Erythroblast (primary cell): ENCODE measurements around the gene B4GALT6.

Source experiments
- DNase-seq, 2 experiments: peaks; one replicate each; lab custom pipeline; 2025; lab: John Stamatoyannopoulos, UW
- GATA1 ChIP-seq: IDR thresholded peaks from 2 replicates; pipeline ENCODE4 v1.6.1; 2011; ENCODE audit warnings: low read depth, mild to moderate bottlenecking, control low read depth, low read length, moderate library complexity
- POLR2A ChIP-seq: IDR thresholded peaks from 2 replicates; pipeline ENCODE4 v1.6.1; 2011; ENCODE audit warnings: mild to moderate bottlenecking, low read length

Gene B4GALT6

DNA sequence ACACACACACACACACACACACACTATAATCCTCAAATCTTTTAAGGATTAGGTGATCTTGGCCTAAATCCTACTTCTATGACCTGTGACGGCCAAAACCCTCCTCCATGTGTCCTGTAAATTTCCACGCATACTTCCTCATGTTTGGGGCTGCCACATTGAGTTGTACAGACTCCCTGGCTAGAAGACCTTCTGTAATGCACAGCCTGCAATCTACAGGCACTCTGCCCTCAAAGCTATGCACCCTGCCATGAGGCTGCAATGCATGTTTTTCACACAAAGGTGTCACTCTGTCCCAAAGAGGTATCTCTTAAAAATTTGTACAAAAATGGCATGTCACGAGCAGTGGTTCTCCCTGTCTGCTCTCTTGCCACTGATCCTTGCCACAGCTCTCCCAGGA is 26.4 kb upstream of the B4GALT6 start:
- no peak for TF ChIP-seq GATA1
- TF ChIP-seq POLR2A, result no peak
- peak; percentile 53 to 62 for DNase-seq

DNA sequence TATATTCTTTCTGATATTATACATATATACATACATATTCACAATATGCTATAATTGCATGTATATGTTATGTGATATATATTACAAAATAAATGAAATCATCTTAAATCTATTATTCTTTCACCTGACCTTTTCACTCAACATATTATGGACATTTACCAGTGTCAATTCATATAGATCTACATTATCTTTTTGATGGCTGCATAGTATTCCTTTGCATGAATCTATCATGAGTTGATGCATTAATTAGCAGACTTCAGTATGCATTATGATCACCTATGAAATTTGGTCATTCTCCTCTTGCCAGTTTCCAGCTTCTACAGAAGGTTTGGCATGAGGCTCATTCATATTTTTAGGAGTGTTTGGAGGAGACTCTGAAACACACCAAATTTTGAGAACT is 23.4 kb upstream of the B4GALT6 start:
- no peak for TF ChIP-seq POLR2A
- no peak for TF ChIP-seq GATA1
- DNase-seq, result no peak

DNA sequence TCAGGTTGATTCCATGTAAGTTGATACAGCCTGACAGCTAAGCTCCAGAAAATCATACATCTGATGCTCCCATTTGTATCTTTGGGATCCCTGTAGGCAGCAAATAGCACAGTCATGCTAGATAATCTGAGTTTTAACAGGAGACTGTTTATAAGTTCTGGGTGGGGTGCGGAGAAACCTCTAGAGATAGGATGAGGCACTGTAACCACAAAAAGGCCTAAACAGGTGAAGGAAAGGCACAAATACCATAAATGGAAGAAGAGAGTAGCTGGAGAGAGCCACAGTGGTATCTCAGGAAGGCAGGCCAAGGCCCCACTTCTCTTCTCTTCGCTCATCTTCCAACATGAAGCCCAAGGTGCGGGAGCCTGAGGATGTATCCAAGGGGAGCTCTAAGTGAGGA is 18.1 kb upstream of the B4GALT6 start:
- TF ChIP-seq POLR2A (no peak), GATA1 (no peak)
- DNase-seq, result peak; percentile 37 to 69

DNA sequence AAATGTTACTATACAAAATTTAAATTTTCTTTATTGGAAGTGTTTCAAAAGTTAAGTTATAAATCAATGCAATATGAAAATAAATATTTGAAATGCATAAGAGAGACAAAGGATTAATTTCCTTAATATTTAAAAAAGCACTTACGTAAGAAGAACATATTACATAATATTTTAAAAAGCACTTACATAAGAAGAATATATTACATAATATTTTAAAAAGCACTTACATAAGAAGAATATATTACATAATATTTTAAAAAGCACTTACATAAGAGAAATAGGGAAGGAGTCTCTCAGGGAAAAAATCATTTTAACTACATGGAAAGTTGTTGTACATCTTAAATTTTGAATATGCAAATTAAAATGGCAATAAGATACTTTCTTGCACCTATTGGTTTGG is 17.4 kb upstream of the B4GALT6 start:
- DNase-seq, result no peak
- TF ChIP-seq POLR2A (no peak), GATA1 (no peak)

DNA sequence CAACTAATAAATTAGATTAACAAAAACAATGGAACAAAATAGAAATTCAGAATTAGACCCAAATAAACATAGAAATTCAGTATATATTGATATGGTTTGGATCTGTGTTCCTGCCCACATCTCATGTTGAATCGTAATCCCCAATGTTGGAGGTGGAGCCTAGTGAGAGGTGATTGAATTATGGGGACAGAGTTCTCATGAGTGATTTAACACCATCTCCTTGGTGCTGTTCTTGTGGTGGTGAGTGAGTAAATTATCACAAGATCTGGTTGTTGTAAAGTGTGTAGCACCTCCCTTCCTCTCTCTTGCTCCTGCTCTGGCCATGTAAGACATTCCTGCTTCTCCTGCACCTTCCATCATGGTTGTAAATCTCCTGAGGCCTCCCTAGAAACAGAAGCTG is 16.6 kb upstream of the B4GALT6 start:
- no peak for DNase-seq
- TF ChIP-seq POLR2A (no peak), GATA1 (no peak)

DNA sequence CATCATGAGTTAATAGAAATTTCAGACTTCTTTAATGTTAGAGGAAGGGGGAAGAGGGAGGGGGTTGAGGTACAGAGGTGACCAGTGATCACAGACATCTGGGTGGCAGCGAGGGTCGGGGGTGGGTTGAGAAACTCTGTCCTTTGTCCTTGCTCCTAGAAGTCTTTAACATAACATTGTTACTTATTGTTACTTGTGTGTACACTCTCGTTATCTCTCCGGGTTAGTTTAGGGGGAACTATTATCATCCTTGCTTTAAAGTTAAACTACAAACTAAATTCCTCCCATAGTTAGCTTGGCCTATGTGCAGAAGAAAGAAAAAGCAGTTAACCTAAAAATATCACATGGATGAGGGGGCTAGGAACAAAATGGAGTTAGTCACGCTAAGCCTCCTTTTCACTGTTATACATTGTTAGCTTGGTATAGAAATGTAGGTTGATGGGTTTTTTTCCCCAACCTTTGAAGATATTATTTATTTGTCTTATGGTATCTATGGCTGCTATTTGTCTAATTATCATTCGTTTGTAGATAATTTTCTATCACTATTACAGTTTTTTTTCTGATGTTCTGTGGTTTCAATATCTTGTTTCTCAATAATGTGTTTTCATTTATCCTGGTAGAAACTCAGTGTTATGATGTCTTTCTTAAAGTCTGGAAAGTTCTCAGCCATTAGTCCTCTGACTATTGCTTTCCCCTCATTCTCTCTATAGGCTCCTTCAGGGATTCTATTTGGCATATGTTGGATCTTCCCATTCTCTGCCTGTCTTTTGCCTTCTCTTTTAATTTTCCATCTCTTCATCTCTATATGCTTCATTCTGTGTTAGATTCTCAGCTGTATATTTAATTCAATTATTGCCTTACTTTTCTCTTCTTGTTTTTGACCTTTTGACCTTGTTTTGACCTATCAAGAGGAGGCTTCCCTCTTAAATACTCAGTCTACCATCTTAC is 13.2 kb upstream of the B4GALT6 start:
- no peak for DNase-seq
- TF ChIP-seq POLR2A, result no peak
- TF ChIP-seq GATA1, result no peak

DNA sequence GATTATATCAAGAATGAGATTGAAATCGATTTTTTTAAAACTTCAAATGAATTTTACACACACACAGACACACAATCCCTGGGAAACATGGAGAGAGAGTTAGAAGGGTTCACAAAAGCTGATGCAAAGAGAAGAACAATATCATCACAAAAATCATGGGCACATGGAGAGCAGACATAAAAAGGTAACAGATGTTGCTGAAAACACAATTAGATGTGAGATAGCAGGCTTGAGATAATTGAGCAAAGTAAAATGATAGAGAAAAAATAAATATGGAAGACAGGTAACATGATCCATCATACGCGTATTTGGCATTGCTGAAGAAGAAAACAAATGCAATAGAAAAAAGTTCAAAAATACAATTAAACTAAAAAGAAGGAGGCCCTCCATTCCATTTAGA is 11.6 kb upstream of the B4GALT6 start:
- DNase-seq, result no peak
- no peak for TF ChIP-seq GATA1
- no peak for TF ChIP-seq POLR2A

DNA sequence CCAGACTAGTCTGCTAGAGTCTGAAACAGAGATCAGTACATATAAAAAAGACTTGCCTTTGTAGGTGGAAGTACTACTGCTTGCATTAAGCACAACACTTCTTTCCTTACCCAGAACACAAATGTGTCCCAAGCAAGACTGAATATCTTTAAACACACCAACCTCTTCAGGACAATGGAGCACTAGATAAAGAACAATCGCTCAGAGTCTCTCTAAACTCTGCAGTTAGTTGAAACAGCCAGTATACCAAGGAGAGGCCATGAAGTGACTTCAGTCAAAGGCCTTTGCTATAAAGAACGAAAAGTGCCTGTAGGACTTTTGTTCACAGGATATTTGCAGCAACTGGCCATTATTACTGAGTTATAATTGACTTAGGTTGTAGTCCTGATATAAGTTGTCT is 9.9 kb upstream of the B4GALT6 start:
- TF ChIP-seq GATA1 (no peak), POLR2A (no peak)

DNA sequence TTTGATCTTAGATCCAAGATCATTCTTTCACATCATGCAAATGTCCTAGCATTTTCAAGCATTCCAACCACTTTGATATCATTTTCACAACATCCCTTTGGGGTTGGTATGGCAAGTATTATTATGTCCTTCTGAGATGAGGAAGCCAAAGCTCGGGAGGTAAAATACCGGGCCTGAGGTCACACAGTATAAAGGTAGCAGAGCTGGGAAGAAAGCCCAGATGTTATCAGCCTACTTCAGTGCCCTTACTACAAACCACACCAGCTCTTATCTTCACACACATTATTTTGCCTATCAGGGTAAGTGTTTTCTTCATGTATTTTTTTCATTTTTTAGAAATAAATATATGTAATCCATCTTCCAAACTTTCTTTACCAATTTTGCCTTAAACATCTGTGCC is 4.2 kb upstream of the B4GALT6 start:
- TF ChIP-seq GATA1 (no peak), POLR2A (no peak)
- peak; percentile 17 to 69 for DNase-seq

More for the DNA sequence above, 9.9 kb upstream of the B4GALT6 start:
- peak in 1 of 2 experiments; percentile 36 for DNase-seq

DNA sequence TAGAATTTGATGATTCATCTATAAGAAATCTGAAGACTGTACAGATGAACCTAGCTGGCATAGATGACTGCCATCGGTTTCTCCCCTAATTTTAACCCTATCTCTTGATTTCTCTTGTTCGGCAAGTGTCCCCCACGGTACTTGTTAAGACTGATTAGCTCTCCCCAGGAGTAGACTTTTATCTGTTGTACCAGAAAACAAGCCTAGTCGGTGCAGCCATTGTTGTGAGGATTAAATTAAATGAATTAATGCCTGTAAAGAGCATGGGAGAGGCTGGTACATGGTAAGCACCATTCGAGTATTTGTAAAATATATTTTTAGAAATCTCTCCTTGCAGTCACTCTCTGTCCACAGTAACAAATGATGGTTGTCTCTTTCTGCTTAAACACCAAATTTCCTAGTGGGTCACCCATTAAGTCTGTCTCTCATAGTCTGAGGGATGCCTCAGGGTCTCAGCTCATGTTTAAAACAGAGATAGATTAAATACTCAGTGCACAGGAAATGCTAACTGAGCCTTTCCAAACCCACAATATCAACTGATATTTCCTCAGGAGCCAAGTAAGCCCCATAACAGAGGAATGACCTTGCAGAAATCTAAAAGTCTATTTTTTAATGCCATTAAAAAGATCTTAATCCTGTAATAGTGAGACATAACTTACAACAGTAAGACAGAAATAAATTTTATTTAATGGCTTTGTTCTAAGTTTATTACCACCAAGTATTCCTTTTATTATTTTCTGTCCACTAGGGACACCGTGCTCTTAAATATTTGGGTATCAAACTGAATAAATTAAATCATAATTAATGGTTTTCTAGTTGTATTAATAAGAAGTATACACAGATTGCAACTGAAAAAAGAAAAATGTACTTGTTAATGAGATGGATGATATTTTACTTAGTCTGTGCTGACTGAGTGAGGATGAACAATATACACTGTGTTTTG is 2.9 kb upstream of the B4GALT6 start:
- no peak for TF ChIP-seq POLR2A
- no peak for TF ChIP-seq GATA1
- peak; percentile 44 to 78 for DNase-seq

DNA sequence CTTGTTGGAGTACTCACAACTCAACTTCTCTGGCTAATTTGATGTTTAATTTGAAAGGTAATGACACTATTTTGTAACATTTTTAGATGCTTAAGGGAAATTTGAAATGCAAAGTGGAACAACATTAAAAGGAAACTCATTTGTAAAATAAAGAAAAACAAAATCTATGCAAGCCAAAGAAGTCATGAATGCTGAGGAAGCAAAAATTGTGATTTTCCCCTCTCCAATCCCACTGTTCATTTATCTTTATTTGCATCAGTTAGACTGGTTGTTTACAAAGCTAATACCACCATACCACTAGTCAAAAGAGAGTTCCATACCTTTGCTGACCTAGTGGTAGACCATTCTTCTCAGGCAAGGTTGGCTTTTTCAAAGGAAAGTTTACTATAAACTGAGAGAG is 2.2 kb upstream of the B4GALT6 start:
- TF ChIP-seq GATA1 (no peak), POLR2A (no peak)
- DNase-seq, result peak in 1 of 2 experiments; percentile 44

DNA sequence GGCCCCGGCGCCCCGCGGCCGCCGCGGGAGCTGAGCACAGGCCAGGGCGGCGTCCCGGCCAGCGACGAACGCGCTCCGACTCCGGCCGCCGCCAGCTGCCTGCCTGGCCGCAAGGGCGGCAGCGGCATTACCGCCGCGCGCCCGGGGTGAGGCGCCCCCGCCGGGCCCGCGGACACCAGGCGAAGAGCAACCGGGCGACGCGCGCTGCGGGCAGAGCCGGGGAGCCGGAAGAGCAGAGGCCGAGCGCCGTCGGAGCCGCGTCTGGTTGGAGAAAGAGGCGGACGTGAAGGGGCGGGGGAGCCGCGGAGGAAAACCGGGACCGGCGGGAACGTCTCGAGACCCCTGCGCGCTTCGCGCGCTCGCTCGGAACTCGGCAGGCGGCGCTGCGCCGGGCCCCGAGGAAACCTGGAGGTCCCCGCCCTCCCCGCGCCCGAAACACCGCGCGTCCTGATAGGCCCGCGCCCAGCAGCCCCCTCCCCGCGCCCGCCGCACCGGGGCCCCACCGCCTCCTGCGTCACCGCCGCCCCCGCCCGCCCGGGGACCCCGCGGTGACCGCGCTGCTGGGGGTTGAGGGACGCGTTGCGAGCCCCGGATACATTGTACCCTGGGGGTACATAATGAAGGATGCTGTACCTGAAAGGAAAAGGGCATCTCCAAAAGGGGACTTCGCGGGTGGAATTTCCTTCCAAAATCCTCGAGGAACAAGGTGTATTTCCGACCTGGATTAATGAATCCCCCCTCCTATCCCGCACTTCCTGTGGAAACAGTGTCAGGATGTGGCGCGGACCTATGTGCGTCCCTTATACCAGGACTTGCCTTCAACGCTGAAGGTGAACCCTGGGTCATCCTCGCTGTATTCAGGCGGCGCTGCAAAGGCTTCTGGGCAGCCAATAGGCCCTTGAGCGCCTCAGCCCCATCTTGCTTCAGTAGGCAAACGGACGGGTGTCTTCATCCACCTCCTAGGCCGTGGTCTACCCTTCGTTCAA is 1.0 kb upstream of the B4GALT6 start:
- no peak for TF ChIP-seq GATA1
- peak; percentile 20 for TF ChIP-seq POLR2A
- DNase-seq, result peak; percentile 92 to 94

DNA sequence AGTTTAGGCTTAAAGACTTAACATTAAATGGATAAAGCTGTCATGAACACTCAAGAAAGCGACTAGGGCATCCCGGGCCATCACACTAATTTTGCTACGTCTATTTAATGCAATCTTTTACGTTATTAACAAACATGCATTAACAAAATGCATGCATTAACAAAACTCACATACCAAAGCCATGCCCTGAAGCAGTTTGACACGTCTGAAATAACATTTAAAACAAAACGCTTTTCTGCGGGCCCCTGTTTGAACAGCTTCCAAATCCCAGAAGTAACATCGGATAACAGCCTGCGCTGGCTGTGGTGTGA is 458 bp downstream of the B4GALT6 start:
- DNase-seq, result no peak
- no peak for TF ChIP-seq GATA1
- no peak for TF ChIP-seq POLR2A

DNA sequence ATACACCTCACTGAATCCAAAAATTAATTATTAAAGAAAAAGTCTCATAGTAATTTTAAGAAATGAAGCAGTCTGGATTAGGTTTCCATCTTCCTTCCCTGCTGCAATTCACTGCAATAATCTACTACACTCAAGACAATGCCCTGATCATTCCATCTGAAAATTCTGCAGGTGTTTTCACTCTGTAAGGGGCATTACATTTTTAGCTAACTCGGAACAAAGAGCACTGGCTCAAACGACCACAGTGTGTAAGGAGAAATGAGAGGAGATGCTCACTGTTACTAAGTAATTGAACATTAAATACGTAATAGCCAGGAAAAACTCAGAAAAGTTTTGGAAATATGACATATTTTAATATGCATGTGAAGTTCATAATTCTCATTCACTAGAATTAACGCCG is 1.3 kb downstream of the B4GALT6 start:
- no peak for DNase-seq
- TF ChIP-seq GATA1, result no peak
- TF ChIP-seq POLR2A, result no peak
